WI38 (cell line): ENCODE measurements around the gene NIPAL1.
A peak's percentile ranks its signal among the peaks of the same experiment; 100 is the strongest.
"Not testable (repeated sequence)": the region's sequence is repeated elsewhere in the genome, so short reads cannot be mapped to it uniquely, and the experiment has no call there.

Source experiments
- H3K4me3 ChIP-seq: 2 replicates; pipeline ENCODE4 v1.5.1; 2011; ENCODE audit warnings: low read depth, mild to moderate bottlenecking, control low read depth, low read length
- TF ChIP-seq, protein P1 (sequence below): IDR thresholded peaks from 2 replicates; pipeline ENCODE4 v1.5.1; 2012; ENCODE audit warnings: low read depth, mild to moderate bottlenecking, control low read depth, low read length

NIPAL1 gene

DNA sequence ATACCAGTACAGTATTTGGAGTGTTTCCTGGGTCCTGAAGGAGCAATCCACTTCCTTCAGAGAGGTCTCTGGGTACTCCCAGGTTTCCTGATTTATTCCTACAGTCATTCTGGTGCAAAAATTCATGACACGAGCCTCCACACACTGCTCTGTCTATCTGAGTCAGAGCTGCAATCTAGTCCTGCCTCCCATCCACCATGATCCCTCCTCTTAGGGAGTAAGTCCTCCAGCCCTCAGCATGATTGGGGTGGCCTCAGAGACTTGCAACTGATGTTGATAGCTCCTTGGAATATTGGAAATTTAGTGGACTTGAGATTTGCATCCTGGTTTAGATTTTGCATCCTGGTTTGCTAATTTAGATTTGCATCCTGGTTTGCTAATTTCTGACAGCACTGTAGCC lies 20.6 kb upstream of the NIPAL1 start:
- H3K4me3 ChIP-seq, result no peak overlapping the region

DNA sequence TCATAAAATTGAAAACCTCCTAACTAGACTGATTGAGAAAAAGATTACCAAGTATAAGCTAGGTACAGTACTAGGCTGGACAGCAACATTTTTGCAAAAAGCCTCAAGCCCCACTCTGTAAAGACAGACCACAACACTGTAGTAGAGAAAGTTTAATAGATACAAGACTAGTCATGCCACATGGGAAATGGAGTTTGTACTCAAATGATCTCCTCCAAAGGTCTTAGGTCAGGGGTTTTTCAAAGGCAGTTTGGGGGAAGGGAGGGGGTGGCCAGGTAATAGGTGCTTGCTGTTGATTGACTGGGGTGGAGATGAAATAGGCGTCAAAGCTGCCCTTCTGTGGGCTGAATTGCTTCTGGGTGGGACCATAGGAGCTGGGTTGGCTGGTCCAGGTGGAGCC lies 14.3 kb upstream of the NIPAL1 start:
- no peak overlapping the region for H3K4me3 ChIP-seq
- TF ChIP-seq, protein P1, sequence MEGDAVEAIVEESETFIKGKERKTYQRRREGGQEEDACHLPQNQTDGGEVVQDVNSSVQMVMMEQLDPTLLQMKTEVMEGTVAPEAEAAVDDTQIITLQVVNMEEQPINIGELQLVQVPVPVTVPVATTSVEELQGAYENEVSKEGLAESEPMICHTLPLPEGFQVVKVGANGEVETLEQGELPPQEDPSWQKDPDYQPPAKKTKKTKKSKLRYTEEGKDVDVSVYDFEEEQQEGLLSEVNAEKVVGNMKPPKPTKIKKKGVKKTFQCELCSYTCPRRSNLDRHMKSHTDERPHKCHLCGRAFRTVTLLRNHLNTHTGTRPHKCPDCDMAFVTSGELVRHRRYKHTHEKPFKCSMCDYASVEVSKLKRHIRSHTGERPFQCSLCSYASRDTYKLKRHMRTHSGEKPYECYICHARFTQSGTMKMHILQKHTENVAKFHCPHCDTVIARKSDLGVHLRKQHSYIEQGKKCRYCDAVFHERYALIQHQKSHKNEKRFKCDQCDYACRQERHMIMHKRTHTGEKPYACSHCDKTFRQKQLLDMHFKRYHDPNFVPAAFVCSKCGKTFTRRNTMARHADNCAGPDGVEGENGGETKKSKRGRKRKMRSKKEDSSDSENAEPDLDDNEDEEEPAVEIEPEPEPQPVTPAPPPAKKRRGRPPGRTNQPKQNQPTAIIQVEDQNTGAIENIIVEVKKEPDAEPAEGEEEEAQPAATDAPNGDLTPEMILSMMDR, result no peak

More for the DNA sequence above, 20.6 kb upstream of the NIPAL1 start:
- TF ChIP-seq, protein P1, result no peak

- not testable (repeated sequence) for H3K4me3 ChIP-seq
- TF ChIP-seq, protein P1, result peak; percentile 40
These were observed 13.0 kb upstream of the NIPAL1 start for GRCh38 chr4:48003568-48003967.

GRCh38 chr4:48005781-48006180 lies 10.8 kb upstream of the NIPAL1 start:
- TF ChIP-seq, protein P1, result no peak
- H3K4me3 ChIP-seq, result no peak overlapping the region

DNA sequence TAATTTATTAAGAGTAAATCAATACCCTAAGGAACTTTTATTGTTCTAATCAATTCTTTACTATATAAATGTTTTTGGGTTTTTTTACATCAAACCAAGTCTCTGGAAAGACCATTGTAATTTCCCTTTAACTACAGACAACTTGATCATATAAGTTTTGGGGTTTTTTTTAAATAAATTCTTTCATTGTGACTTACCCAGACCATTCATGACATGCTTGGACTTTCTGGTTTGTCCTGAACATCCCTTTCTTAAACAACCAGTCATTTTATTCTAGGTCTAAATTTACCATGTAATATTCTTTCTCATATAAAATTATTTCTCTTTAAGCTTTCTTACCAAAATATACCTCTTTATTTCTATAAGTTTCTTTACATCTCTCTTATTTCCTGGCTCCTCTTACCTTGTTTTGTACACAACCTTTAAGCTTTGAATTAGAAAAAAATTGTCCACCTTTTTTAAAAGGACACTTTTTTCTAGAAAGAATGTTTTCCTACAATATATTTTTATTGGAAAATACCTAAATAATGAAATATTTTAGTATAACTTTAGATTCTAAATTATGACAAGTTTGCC lies 8.5 kb upstream of the NIPAL1 start:
- TF ChIP-seq, protein P1, result no peak
- no peak overlapping the region for H3K4me3 ChIP-seq

GRCh38 chr4:48010906-48011305 lies 5.7 kb upstream of the NIPAL1 start:
- not testable (repeated sequence) for H3K4me3 ChIP-seq

- TF ChIP-seq, protein P1, result no peak
- no peak overlapping the region for H3K4me3 ChIP-seq
These were observed 4.8 kb upstream of the NIPAL1 start for GRCh38 chr4:48011722-48012121.

DNA sequence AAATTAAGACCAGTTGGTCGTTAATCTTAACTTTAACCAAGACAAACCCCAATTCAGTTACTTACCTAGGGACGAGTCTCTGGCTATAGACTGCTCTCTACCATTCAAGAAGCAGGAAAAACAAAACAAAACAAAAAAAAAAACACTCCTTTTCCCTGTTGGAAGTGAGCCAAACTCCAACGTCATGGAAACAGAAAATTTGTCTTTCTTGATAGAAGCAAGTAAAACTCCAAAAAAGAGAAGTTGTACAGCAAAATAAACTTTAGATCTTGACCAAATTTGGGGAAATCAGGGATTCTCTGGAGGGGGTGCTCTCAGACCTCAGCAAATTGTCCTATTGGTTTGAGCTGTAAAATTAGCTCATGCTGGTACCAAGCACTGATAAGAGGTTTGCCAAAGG lies 3.7 kb upstream of the NIPAL1 start:
- no peak overlapping the region for H3K4me3 ChIP-seq
- TF ChIP-seq, protein P1, result no peak
